ENCODE measurements around the gene PPP1R27.

PPP1R27 gene

GRCh38 chr17:81825841-81826466, 8.9 kb downstream of the PPP1R27 start:
- DNase-seq, result no peak
- in situ Hi-C loops (cut with HindIII; ENCODE audit: low pct_ligation_motif_present, low pct_unique_long_range_greater_than_20kb, low sequenced_read_pairs), result no loop called here

- no peak for DNase-seq
- in situ Hi-C loops (cut with HindIII; ENCODE audit: low pct_ligation_motif_present, low pct_unique_long_range_greater_than_20kb, low sequenced_read_pairs), result no loop called here
Measured at GRCh38 chr17:81824595-81824994, 10.3 kb downstream of the PPP1R27 start.

GRCh38 chr17:81823820-81824550, 10.9 kb downstream of the PPP1R27 start:
- in situ Hi-C loops (cut with HindIII; ENCODE audit: low pct_ligation_motif_present, low pct_unique_long_range_greater_than_20kb, low sequenced_read_pairs), result no loop called here

GRCh38 chr17:81822996-81823819, 11.6 kb downstream of the PPP1R27 start:
- in situ Hi-C loops (cut with HindIII; ENCODE audit: low pct_ligation_motif_present, low pct_unique_long_range_greater_than_20kb, low sequenced_read_pairs), result no loop called here
- DNase-seq, result no peak

More at GRCh38 chr17:81823820-81824550, 10.9 kb downstream of the PPP1R27 start:
- no peak for DNase-seq

- DNase-seq, result no peak
- in situ Hi-C loops (cut with HindIII; ENCODE audit: low pct_ligation_motif_present, low pct_unique_long_range_greater_than_20kb, low sequenced_read_pairs), result no loop called here
Measured at GRCh38 chr17:81822312-81822637, 12.6 kb downstream of the PPP1R27 start.

- in situ Hi-C loops (cut with HindIII; ENCODE audit: low pct_ligation_motif_present, low pct_unique_long_range_greater_than_20kb, low sequenced_read_pairs), result no loop called here
- DNase-seq, result peak; percentile 93
Measured at GRCh38 chr17:81821603-81822311, 13.1 kb downstream of the PPP1R27 start.

- in situ Hi-C loops (cut with HindIII; ENCODE audit: low pct_ligation_motif_present, low pct_unique_long_range_greater_than_20kb, low sequenced_read_pairs), result no loop called here
Measured at GRCh38 chr17:81821147-81821546, 13.7 kb downstream of the PPP1R27 start.

GRCh38 chr17:81819708-81820107, 15.1 kb downstream of the PPP1R27 start:
- no peak for DNase-seq
- in situ Hi-C loops (cut with HindIII; ENCODE audit: low pct_ligation_motif_present, low pct_unique_long_range_greater_than_20kb, low sequenced_read_pairs), result no loop called here

More at GRCh38 chr17:81821147-81821546, 13.7 kb downstream of the PPP1R27 start:
- DNase-seq, result no peak

- DNase-seq, result no peak
- in situ Hi-C loops (cut with HindIII; ENCODE audit: low pct_ligation_motif_present, low pct_unique_long_range_greater_than_20kb, low sequenced_read_pairs), result no loop called here
Measured at GRCh38 chr17:81817758-81818147, 17.1 kb downstream of the PPP1R27 start.

- in situ Hi-C loops (cut with HindIII; ENCODE audit: low pct_ligation_motif_present, low pct_unique_long_range_greater_than_20kb, low sequenced_read_pairs), result no loop called here
- no peak for DNase-seq
Measured at GRCh38 chr17:81815646-81815986, 19.2 kb downstream of the PPP1R27 start.

- in situ Hi-C loops (cut with HindIII; ENCODE audit: low pct_ligation_motif_present, low pct_unique_long_range_greater_than_20kb, low sequenced_read_pairs), result no loop called here
- no peak for DNase-seq
Measured at GRCh38 chr17:81814748-81815645, 19.9 kb downstream of the PPP1R27 start.

GRCh38 chr17:81813861-81814683, 20.8 kb downstream of the PPP1R27 start:
- in situ Hi-C loops (cut with HindIII; ENCODE audit: low pct_ligation_motif_present, low pct_unique_long_range_greater_than_20kb, low sequenced_read_pairs), result no loop called here
- no peak for DNase-seq

GRCh38 chr17:81813371-81813684, 21.5 kb downstream of the PPP1R27 start:
- in situ Hi-C loops (cut with HindIII; ENCODE audit: low pct_ligation_motif_present, low pct_unique_long_range_greater_than_20kb, low sequenced_read_pairs), result no loop called here
- no peak for DNase-seq

GRCh38 chr17:81812571-81813370, 22.1 kb downstream of the PPP1R27 start:
- in situ Hi-C loops (cut with HindIII; ENCODE audit: low pct_ligation_motif_present, low pct_unique_long_range_greater_than_20kb, low sequenced_read_pairs), result no loop called here
- DNase-seq, result no peak

GRCh38 chr17:81811705-81812570, 22.9 kb downstream of the PPP1R27 start:
- in situ Hi-C loops (cut with HindIII; ENCODE audit: low pct_ligation_motif_present, low pct_unique_long_range_greater_than_20kb, low sequenced_read_pairs), result no loop called here
- no peak for DNase-seq

All from ACHN (cell line).